Esophagus squamous epithelium (tissue), 5 donors: Measurements from ENCODE around the gene ATP8A2. TPM values are rescaled to one million over a fixed set of nuclear protein-coding genes. Genes with fewer than 3 reads are reported as not detected.

Experiments used
- DNase-seq: peaks from one replicate; lab custom pipeline; 2025; lab: John Stamatoyannopoulos, UW
- H3K27ac ChIP-seq, 4 donors: fragments of 200-600 bp; sonication (generic); one replicate each; pipeline ENCODE4 v1.5.1; 2016 to 2019; ENCODE audit warnings: mild to moderate bottlenecking in 1 of 4
- H3K27me3 ChIP-seq, 4 donors: fragments of 200-600 bp; sonication (generic); 1 replicate in 3 of 4; 2 replicates in 1 of 4; pipeline versions ENCODE4 v1.5.1 to v1.6.0; 2017 to 2021; ENCODE audit warnings: antibody characterized with exemption in 1 of 4
- H3K36me3 ChIP-seq, 3 donors: fragments of 200-600 bp; sonication (generic); one replicate each; pipeline ENCODE4 v1.5.1; 2016 to 2019
- H3K4me1 ChIP-seq, 3 donors: fragments of 200-600 bp; sonication (generic); one replicate each; pipeline ENCODE4 v1.5.1; 2017 to 2019
- H3K4me3 ChIP-seq, 4 donors: fragments of 200-600 bp; sonication (generic); 1 replicate in 3 of 4; 2 replicates in 1 of 4; pipeline ENCODE4 v1.5.1; 2016 to 2019; ENCODE audit warnings: mild to moderate bottlenecking in 2 of 4, moderate library complexity in 1 of 4
- H3K9me3 ChIP-seq, 3 donors: fragments of 200-600 bp; sonication (generic); one replicate each; pipeline ENCODE4 v1.5.1; 2016 to 2019
- CTCF ChIP-seq, 6 experiments: fragments of 450-650 bp in 4 of 6; fragments of 200-600 bp in 2 of 6; sonication (generic) in 2 of 6; IDR thresholded peaks; one replicate each; pipeline ENCODE4 v1.5.1; 2016 to 2019; ENCODE audit warnings: antibody characterized with exemption in 6 of 6, mild to moderate bottlenecking in 4 of 6, moderate library complexity in 4 of 6
- POLR2A ChIP-seq, 4 donors: fragments of 450-650 bp; IDR thresholded peaks; one replicate each; pipeline ENCODE4 v1.6.1; 2017; ENCODE audit warnings: antibody characterized with exemption in 4 of 4, mild to moderate bottlenecking in 4 of 4, moderate library complexity in 3 of 4
- WGBS, 2 donors: methylation state at CpG; one replicate each; pipeline ENCODE4 v1.1.5; 2018; 5-methylcytosine and 5-hydroxymethylcytosine counted together
- intact Hi-C: fragments of 100-400 bp; cut with DNase I; formaldehyde crosslinking; loops from one replicate; pipeline ENCODE4 v1.15.0; 2022
- total RNA-seq, 4 donors: library from RNA; depleted of rRNA; stranded (reverse); fragments of >200 nt; gene quantifications; one replicate each; pipeline ENCODE4 v1.1.0, GENCODE V29; 2016
- donor health status: DM: yes; HTN: yes; CAD: no.

Gene ATP8A2
- total RNA-seq, 4 donors from 2014 or later = not detected

DNA sequence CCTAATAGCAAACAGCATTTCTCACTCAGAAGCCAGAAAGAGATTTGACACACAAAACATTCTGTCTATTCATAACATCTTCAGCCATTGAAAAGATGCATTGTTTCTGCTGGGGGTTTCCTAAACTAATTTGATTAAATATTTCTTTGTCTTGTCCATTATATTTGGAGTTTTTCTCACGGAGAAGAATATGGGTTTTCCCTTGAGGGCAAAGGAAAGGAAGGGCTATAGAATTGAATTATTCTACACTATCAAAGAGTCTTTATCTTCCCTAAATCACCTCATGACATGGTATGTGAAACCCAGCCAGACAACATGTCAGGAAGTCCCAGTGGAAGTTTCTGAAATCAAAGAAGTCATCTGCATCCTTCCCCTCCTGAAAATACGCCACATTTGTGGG lies 493.6 kb downstream of the ATP8A2 start:
- Histone ChIP-seq H3K27me3 (peaks cover 0 to 8% (median 0%) of the 10 kb centered on the region in 4 donors), H3K4me1 (no peaks in the 10 kb centered on the region), H3K36me3 (no peaks in the 10 kb centered on the region), H3K4me3 (no peak overlapping the region), H3K9me3 (no peaks in the 10 kb centered on the region), H3K27ac (no peak overlapping the region)
- no peak for DNase-seq
- intact Hi-C loops = no loop called here
- 36 to 49% methylated on average over 2 of the region's 2 CpGs for WGBS, 2 donors
- no peak for TF ChIP-seq POLR2A (IDR thresholded peaks at IDR 0.05)
- TF ChIP-seq CTCF (IDR thresholded peaks at IDR 0.05) = no peak

DNA sequence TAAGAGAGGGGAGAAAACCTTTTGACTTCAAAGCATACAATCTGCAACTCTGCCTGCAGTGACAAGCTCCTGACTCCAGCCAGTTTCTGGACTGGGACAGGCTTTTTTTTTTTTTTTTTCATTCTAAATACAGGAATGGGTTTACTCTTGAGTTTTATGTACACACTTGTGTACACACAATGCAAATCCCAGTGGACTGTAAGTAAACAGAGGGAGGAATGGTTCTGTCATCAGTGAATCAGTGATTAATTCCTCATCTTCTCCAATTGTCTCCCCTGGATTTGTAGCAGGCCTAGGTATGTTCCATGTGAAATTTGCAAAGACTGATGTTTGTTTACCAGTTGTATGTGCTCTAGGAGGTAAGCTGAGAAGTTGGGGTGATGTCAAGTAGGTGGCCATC lies 495.3 kb downstream of the ATP8A2 start:
- intact Hi-C loops = no loop called here
- no peaks in the 10 kb centered on the region for H3K4me1 ChIP-seq
- H3K4me3 ChIP-seq = no peak overlapping the region
- H3K27ac ChIP-seq = no peak overlapping the region
- H3K36me3 ChIP-seq = no peaks in the 10 kb centered on the region
- TF ChIP-seq POLR2A (IDR thresholded peaks at IDR 0.05) (no peak), CTCF (IDR thresholded peaks at IDR 0.05) (no peak)
- H3K9me3 ChIP-seq = no peaks in the 10 kb centered on the region
- no peak for DNase-seq
- H3K27me3 ChIP-seq = peaks cover 0 to 8% (median 0%) of the 10 kb centered on the region in 4 donors

- Histone ChIP-seq H3K27me3 (peaks cover 0 to 8% (median 0%) of the 10 kb centered on the region in 4 donors), H3K36me3 (no peaks in the 10 kb centered on the region), H3K27ac (no peak overlapping the region), H3K9me3 (no peaks in the 10 kb centered on the region), H3K4me1 (no peaks in the 10 kb centered on the region), H3K4me3 (no peak overlapping the region)
- 74 to 77% methylated on average over 4 to 5 of the region's 5 CpGs for WGBS, 2 donors
- TF ChIP-seq CTCF (IDR thresholded peaks at IDR 0.05) = no peak
- no peak for TF ChIP-seq POLR2A (IDR thresholded peaks at IDR 0.05)
- DNase-seq = no peak
- intact Hi-C loops = no loop called here
These were observed 496.7 kb downstream of the ATP8A2 start for GRCh38 chr13:25868490-25868889.

DNA sequence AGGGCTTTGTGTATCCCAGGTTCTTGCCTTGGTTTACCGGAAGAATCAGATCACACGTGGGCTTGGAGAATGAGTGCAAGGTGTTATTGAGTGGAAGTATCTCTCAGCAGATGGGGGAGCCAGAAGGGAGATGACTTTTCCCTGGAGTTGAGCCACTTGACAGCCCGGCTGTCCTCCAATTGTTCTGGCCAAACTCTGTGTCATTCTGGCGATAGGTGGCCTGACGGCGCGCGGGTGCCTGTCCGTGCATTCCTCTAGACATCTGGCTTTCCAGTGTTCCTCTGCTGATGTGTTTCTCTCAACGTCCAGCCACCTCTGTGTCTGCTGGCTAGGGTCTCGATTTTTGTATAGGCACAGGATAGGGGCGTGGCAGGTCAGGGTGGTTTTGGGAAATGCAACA lies 498.2 kb downstream of the ATP8A2 start:
- intact Hi-C loops = no loop called here
- Histone ChIP-seq H3K27ac (no peak overlapping the region), H3K4me3 (no peak overlapping the region), H3K27me3 (peaks cover 0 to 5% (median 0%) of the 10 kb centered on the region in 4 donors), H3K9me3 (no peaks in the 10 kb centered on the region), H3K4me1 (no peaks in the 10 kb centered on the region), H3K36me3 (no peaks in the 10 kb centered on the region)
- WGBS, 2 donors = 80 to 82% methylated on average over 10 to 12 of the region's 12 CpGs
- TF ChIP-seq POLR2A (IDR thresholded peaks at IDR 0.05) (no peak), CTCF (IDR thresholded peaks at IDR 0.05) (no peak)
- no peak for DNase-seq

DNA sequence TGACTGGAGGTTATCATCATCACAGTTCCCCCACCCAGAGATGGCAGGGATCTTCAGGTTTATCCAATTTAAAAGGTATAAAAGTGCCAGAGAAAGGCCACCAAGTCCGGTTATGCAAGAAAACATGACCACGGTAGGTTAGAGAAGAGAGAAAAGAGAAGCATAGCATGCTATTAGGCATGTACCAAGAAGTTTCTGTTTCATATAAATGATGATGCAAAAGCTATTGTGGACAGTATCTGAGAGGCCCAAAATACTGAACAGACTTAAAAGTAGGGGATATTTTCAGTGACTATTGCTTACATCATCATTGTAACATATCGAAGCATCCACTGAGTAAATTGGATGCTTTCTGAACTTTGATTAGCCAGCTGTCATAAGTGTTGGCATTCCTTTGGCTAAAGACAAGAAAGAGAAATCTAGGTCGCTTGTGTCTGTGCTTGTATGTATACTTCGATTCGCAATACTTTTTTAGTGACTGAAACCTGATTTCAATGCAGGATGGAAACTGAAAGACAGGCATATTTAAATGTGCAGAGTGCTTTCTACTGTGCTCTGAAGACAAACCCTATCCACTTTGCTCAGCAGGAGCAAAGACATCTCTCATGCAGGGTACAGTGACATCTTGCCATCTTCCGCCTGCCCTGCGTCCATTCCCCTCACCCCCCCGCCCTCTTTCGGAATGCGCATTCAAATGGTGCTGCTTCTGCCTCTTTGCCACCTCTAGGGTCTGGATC lies 499.8 kb downstream of the ATP8A2 start:
- no peak for TF ChIP-seq CTCF (IDR thresholded peaks at IDR 0.05)
- WGBS, 2 donors = 67 to 87% methylated on average over 10 to 11 of the region's 11 CpGs
- Histone ChIP-seq H3K4me1 (no peaks in the 10 kb centered on the region), H3K9me3 (no peaks in the 10 kb centered on the region), H3K4me3 (no peak overlapping the region), H3K27me3 (peaks cover 0 to 5% (median 0%) of the 10 kb centered on the region in 4 donors), H3K36me3 (no peaks in the 10 kb centered on the region), H3K27ac (no peak overlapping the region)
- DNase-seq = no peak
- intact Hi-C loops = no loop called here
